Hippocampal formation (tissue), 2 donors: ENCODE measurements around the gene CRACDL.
"Not testable (repeated sequence)": the region's sequence is repeated elsewhere in the genome, so short reads cannot be mapped to it uniquely, and the experiment has no call there.

Source experiments
- DNase-seq, 2 donors: peaks; one replicate each; lab custom pipeline; 2025; lab: John Stamatoyannopoulos, UW

Gene CRACDL

GRCh38 chr2:98773907-98774306 is 162.1 kb downstream of the CRACDL start:
- DNase-seq: no peak

- DNase-seq: no peak
Measured at GRCh38 chr2:98773169-98773568, 162.9 kb downstream of the CRACDL start.

- no peak for DNase-seq
Measured at GRCh38 chr2:98772536-98772935, 163.5 kb downstream of the CRACDL start.

GRCh38 chr2:98771721-98772524 is 164.1 kb downstream of the CRACDL start:
- DNase-seq: no peak

GRCh38 chr2:98771264-98771663 is 164.8 kb downstream of the CRACDL start:
- DNase-seq: no peak

- DNase-seq: no peak
Measured at GRCh38 chr2:98769784-98770183, 166.2 kb downstream of the CRACDL start.

- no peak for DNase-seq
Measured at GRCh38 chr2:98769114-98769476, 166.9 kb downstream of the CRACDL start.

GRCh38 chr2:98768384-98769113 is 167.5 kb downstream of the CRACDL start:
- no peak for DNase-seq

- no peak for DNase-seq
Measured at GRCh38 chr2:98764499-98764898, 171.5 kb downstream of the CRACDL start.

GRCh38 chr2:98763209-98763951 is 172.6 kb downstream of the CRACDL start:
- no peak for DNase-seq

GRCh38 chr2:98761909-98762308 is 174.1 kb downstream of the CRACDL start:
- no peak for DNase-seq

- DNase-seq: no peak
Measured at GRCh38 chr2:98761267-98761781, 174.7 kb downstream of the CRACDL start.

GRCh38 chr2:98759827-98760625 is 176.0 kb downstream of the CRACDL start:
- DNase-seq: no peak

GRCh38 chr2:98759338-98759737 is 176.7 kb downstream of the CRACDL start:
- DNase-seq: no peak

- DNase-seq: peak; percentile 29 to 45
Measured at GRCh38 chr2:98757904-98758421, 178.1 kb downstream of the CRACDL start.

GRCh38 chr2:98753801-98754200 is 182.2 kb downstream of the CRACDL start:
- DNase-seq: no peak

GRCh38 chr2:98752711-98753110 is 183.3 kb downstream of the CRACDL start:
- DNase-seq: not testable (repeated sequence)

GRCh38 chr2:98751748-98752147 is 184.3 kb downstream of the CRACDL start:
- no peak for DNase-seq

GRCh38 chr2:98750593-98751282 is 185.3 kb downstream of the CRACDL start:
- DNase-seq: no peak

GRCh38 chr2:98749066-98749450 is 187.0 kb downstream of the CRACDL start:
- DNase-seq: peak in 1 of 2 donors; percentile 41
